ENCODE data around the gene NPPC.

- TF ChIP-seq NFYB (IDR thresholded peaks at IDR 0.05; ENCODE audit: insufficient read depth, low read depth, low read length), result no peak
- no peak for TF ChIP-seq CTCF (IDR thresholded peaks at IDR 0.05 in 2 of 3, conservative IDR thresholded peaks at IDR 0.05 in 1 of 3; ENCODE audit: control insufficient read depth in 2 of 3, extremely low read depth in 1 of 3, insufficient read depth in 1 of 3, low read depth in 3 of 3, low read length in 3 of 3)
Measured at GRCh38 chr2:231904161-231904611, 22.0 kb downstream of the NPPC start.
